ENCODE measurements around the gene OR51B4. TPM values are rescaled to one million over a fixed set of nuclear protein-coding genes. Genes with fewer than 3 reads are reported as not detected.

OR51B4 gene
- polyA plus RNA-seq, 1 of the 3 experiments (the other 2 are of a cell fraction): 0.07 TPM

GRCh38 chr11:5281596-5281995 is 20.1 kb downstream of the OR51B4 start (continued):
- TF ChIP-seq, protein P1, sequence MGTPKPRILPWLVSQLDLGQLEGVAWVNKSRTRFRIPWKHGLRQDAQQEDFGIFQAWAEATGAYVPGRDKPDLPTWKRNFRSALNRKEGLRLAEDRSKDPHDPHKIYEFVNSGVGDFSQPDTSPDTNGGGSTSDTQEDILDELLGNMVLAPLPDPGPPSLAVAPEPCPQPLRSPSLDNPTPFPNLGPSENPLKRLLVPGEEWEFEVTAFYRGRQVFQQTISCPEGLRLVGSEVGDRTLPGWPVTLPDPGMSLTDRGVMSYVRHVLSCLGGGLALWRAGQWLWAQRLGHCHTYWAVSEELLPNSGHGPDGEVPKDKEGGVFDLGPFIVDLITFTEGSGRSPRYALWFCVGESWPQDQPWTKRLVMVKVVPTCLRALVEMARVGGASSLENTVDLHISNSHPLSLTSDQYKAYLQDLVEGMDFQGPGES (IDR thresholded peaks at IDR 0.05; ENCODE audit: low read depth, low read length): no peak

DNA sequence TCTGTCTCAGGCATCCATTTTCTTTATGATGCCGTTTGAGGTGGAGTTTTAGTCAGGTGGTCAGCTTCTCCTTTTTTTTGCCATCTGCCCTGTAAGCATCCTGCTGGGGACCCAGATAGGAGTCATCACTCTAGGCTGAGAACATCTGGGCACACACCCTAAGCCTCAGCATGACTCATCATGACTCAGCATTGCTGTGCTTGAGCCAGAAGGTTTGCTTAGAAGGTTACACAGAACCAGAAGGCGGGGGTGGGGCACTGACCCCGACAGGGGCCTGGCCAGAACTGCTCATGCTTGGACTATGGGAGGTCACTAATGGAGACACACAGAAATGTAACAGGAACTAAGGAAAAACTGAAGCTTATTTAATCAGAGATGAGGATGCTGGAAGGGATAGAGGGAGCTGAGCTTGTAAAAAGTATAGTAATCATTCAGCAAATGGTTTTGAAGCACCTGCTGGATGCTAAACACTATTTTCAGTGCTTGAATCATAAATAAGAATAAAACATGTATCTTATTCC is 21.1 kb downstream of the OR51B4 start:
- Histone ChIP-seq H3K79me2 (ENCODE audit: insufficient read depth) (no peaks in the 10 kb centered on the region), H3K27me3 (ENCODE audit: insufficient read depth) (no peaks in the 10 kb centered on the region), H3K9me3 (no peaks in the 10 kb centered on the region), H3K4me2 (no peak overlapping the region), H3K36me3 (replicated peaks in 1 of 2; ENCODE audit: control insufficient read depth in 1 of 2, insufficient read depth in 2 of 2, low read length in 1 of 2) (no peaks in the 10 kb centered on the region), H4K20me1 (ENCODE audit: insufficient read depth) (no peaks in the 10 kb centered on the region), H3F3A (replicated peaks; ENCODE audit: insufficient read depth) (no peaks in the 10 kb centered on the region), H3K9ac (no peak overlapping the region), H3K4me1 (ENCODE audit: control insufficient read depth in 1 of 2, insufficient read depth in 2 of 2, low read depth in 1 of 2, low read length in 1 of 2) (no peaks in the 10 kb centered on the region), H3K4me3 (ENCODE audit: low read depth in 2 of 2, low read length in 1 of 2) (no peak overlapping the region), H2AFZ (ENCODE audit: low read depth) (no peak overlapping the region), H3K27ac (ENCODE audit: low read depth in 2 of 2, low read length in 1 of 2) (no peak overlapping the region), H3K9me2 (no peaks in the 10 kb centered on the region)
- WGBS (ENCODE audit: low lambda C conversion rate): 0% methylated on average over 3 of the region's 3 CpGs
- DNase-seq: no peak
- TF ChIP-seq, protein P2, sequence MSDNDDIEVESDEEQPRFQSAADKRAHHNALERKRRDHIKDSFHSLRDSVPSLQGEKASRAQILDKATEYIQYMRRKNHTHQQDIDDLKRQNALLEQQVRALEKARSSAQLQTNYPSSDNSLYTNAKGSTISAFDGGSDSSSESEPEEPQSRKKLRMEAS (IDR thresholded peaks at IDR 0.05; ENCODE audit: low read depth): no peak
- TF ChIP-seq, protein P3, sequence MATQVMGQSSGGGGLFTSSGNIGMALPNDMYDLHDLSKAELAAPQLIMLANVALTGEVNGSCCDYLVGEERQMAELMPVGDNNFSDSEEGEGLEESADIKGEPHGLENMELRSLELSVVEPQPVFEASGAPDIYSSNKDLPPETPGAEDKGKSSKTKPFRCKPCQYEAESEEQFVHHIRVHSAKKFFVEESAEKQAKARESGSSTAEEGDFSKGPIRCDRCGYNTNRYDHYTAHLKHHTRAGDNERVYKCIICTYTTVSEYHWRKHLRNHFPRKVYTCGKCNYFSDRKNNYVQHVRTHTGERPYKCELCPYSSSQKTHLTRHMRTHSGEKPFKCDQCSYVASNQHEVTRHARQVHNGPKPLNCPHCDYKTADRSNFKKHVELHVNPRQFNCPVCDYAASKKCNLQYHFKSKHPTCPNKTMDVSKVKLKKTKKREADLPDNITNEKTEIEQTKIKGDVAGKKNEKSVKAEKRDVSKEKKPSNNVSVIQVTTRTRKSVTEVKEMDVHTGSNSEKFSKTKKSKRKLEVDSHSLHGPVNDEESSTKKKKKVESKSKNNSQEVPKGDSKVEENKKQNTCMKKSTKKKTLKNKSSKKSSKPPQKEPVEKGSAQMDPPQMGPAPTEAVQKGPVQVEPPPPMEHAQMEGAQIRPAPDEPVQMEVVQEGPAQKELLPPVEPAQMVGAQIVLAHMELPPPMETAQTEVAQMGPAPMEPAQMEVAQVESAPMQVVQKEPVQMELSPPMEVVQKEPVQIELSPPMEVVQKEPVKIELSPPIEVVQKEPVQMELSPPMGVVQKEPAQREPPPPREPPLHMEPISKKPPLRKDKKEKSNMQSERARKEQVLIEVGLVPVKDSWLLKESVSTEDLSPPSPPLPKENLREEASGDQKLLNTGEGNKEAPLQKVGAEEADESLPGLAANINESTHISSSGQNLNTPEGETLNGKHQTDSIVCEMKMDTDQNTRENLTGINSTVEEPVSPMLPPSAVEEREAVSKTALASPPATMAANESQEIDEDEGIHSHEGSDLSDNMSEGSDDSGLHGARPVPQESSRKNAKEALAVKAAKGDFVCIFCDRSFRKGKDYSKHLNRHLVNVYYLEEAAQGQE (IDR thresholded peaks at IDR 0.05; ENCODE audit: low read depth, low read length): no peak
- TF ChIP-seq CTCF (IDR thresholded peaks at IDR 0.05) (no peak), CHD2 (IDR thresholded peaks at IDR 0.05; ENCODE audit: low read length, partially characterized antibody) (no peak), TAF1 (IDR thresholded peaks at IDR 0.05; ENCODE audit: borderline replicate concordance, low read depth, low read length) (no peak), TCF12 (IDR thresholded peaks at IDR 0.05) (peak; percentile 77), NRF1 (IDR thresholded peaks at IDR 0.05; ENCODE audit: low read depth, low read length) (no peak), EP300 (IDR thresholded peaks at IDR 0.05; ENCODE audit: borderline replicate concordance in 1 of 2, low read depth in 1 of 2, low read length in 1 of 2) (0 out of 4 replicates have a peak, but pooled peaks of 1 of the 2 experiments have one; percentile 23), MEF2A (IDR thresholded peaks at IDR 0.05; ENCODE audit: borderline replicate concordance, low read depth) (no peak), RAD21 (IDR thresholded peaks at IDR 0.05; ENCODE audit: low read length) (no peak), GABPA (IDR thresholded peaks at IDR 0.05; ENCODE audit: low read depth) (no peak), POLR2AphosphoS5 (IDR thresholded peaks at IDR 0.05; ENCODE audit: low read depth, low read length) (no peak), NFIC (IDR thresholded peaks at IDR 0.05; ENCODE audit: borderline replicate concordance) (peak; percentile 66), FOXM1 (IDR thresholded peaks at IDR 0.05; ENCODE audit: low read depth) (no peak), FOSL2 (IDR thresholded peaks at IDR 0.05; ENCODE audit: borderline replicate concordance, low read depth) (peak; percentile 86; the same call in 1 of the 2 replicates), USF1 (IDR thresholded peaks at IDR 0.05; ENCODE audit: borderline replicate concordance, low read depth) (no peak), JUND (IDR thresholded peaks at IDR 0.05) (peak; percentile 85)
- TF ChIP-seq, protein P1 (IDR thresholded peaks at IDR 0.05; ENCODE audit: low read depth, low read length): no peak
- TF ChIP-seq, protein P4, sequence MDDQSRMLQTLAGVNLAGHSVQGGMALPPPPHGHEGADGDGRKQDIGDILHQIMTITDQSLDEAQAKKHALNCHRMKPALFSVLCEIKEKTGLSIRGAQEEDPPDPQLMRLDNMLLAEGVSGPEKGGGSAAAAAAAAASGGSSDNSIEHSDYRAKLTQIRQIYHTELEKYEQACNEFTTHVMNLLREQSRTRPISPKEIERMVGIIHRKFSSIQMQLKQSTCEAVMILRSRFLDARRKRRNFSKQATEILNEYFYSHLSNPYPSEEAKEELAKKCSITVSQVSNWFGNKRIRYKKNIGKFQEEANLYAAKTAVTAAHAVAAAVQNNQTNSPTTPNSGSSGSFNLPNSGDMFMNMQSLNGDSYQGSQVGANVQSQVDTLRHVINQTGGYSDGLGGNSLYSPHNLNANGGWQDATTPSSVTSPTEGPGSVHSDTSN (IDR thresholded peaks at IDR 0.05): no peak
- ChIA-PET POLR2A (no interaction called here), CTCF (no interaction called here)
